Brain pericyte (primary cell): ENCODE results near the gene PHF21A.
"Not testable (repeated sequence)": the region's sequence is repeated elsewhere in the genome, so short reads cannot be mapped to it uniquely, and the experiment has no call there.

Source experiments
- DNase-seq: peaks from one replicate; pipeline ENCODE4 v3.0.0-alpha.2; 2012; ENCODE audit warnings: low read depth, low spot score

The PHF21A gene

GRCh38 chr11:45983471-45983845 lies 137.8 kb downstream of the PHF21A start:
- DNase-seq = no peak

GRCh38 chr11:45982656-45983470 lies 138.4 kb downstream of the PHF21A start:
- DNase-seq = no peak

- not testable (repeated sequence) for DNase-seq
Measured at GRCh38 chr11:45981826-45982225, 139.4 kb downstream of the PHF21A start.

- DNase-seq = no peak
Measured at GRCh38 chr11:45974806-45975205, 146.4 kb downstream of the PHF21A start.

- no peak for DNase-seq
Measured at GRCh38 chr11:45973601-45974000, 147.7 kb downstream of the PHF21A start.

- DNase-seq = no peak
Measured at GRCh38 chr11:45968901-45969300, 152.4 kb downstream of the PHF21A start.

- no peak for DNase-seq
Measured at GRCh38 chr11:45967506-45967905, 153.7 kb downstream of the PHF21A start.

GRCh38 chr11:45964911-45965389 lies 156.3 kb downstream of the PHF21A start:
- DNase-seq = peak; percentile 27

GRCh38 chr11:45961751-45962240 lies 159.5 kb downstream of the PHF21A start:
- DNase-seq = no peak

- no peak for DNase-seq
Measured at GRCh38 chr11:45960387-45961095, 160.7 kb downstream of the PHF21A start.

GRCh38 chr11:45959851-45960250 lies 161.4 kb downstream of the PHF21A start:
- no peak for DNase-seq

- DNase-seq = no peak
Measured at GRCh38 chr11:45949992-45950407, 171.3 kb downstream of the PHF21A start.

- DNase-seq = no peak
Measured at GRCh38 chr11:45948356-45948755, 172.9 kb downstream of the PHF21A start.

- no peak for DNase-seq
Measured at GRCh38 chr11:45947885-45948284, 173.4 kb downstream of the PHF21A start.

GRCh38 chr11:45945397-45945999 lies 175.8 kb downstream of the PHF21A start:
- DNase-seq = no peak

- DNase-seq = no peak
Measured at GRCh38 chr11:45942381-45942780, 178.9 kb downstream of the PHF21A start.

GRCh38 chr11:45941285-45941684 lies 180.0 kb downstream of the PHF21A start:
- no peak for DNase-seq

- DNase-seq = no peak
Measured at GRCh38 chr11:45939836-45940235, 181.4 kb downstream of the PHF21A start.

- no peak for DNase-seq
Measured at GRCh38 chr11:45937916-45938315, 183.3 kb downstream of the PHF21A start.

GRCh38 chr11:45936511-45937054 lies 184.7 kb downstream of the PHF21A start:
- no peak for DNase-seq

- no peak for DNase-seq
Measured at GRCh38 chr11:45935349-45936064, 185.7 kb downstream of the PHF21A start.
